ENCODE data around the gene RASGRP4. TPM values are rescaled to one million over a fixed set of nuclear protein-coding genes. Genes with fewer than 3 reads are reported as not detected.

Gene RASGRP4
- total and polyA plus RNA-seq, 10 of the 15 experiments (the other 5 are each of a cell fraction or from before 2014, with no cell fraction given), result 0.24 to 7.4 (median 3.3) TPM

DNA sequence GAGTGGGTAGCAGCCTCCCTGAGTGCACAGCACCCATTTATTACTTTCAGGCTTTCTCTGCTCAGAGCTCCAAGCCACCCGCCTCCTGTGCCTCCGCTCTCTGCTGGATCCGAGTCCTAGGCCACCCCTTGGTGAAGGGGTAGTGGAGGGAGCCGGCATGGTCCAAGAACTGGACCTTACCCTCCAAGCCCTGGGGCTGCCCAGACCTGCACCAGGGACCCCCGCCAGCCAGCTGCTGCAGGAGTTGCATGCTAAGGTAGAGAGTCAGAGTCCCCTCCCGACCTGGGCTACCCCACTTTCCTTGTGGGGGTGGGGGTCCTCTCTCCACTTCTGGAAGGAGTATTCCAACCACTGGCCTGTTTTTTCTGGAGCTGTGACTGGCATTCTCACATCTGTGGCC lies 21.2 kb downstream of the RASGRP4 start:
- WGBS (ENCODE audit: insufficient coverage, insufficient replicate concordance, low lambda C conversion rate, missing lambda C conversion rate), result 95% methylated on average over 6 of the region's 6 CpGs
- DNase-seq (ENCODE audit: low read depth, low spot score) (no peak), ATAC-seq (no peak), FAIRE-seq (no peak)
- ChIA-PET SMC1A (ENCODE audit: uncharacterized antibody, unreplicated experiment) (interaction anchor here (1.3 to 3.8 kb wide), 2 partner anchors 12 to 22 kb away, joined by 3 to 17 read pairs; partner anchors contain the start of gene RASGRP4), POLR2A (interaction anchor here (0.5 kb wide), 1 partner anchor 241 kb away, joined by 3 read pairs; no protein-coding TSS in a partner anchor), RAD21 (ENCODE audit: unreplicated experiment) (interaction anchor here (1.3 to 3.1 kb wide), 4 partner anchors 21 to 230 kb away, joined by 3 to 24 read pairs (median 10); partner anchors contain the start of gene RASGRP4), CTCF (interaction anchor here (0.8 to 3.2 kb wide), 7 partner anchors 21 to 526 kb away, joined by 3 to 25 read pairs (median 4); partner anchors contain the start of genes MRPS12, PSMD8 and SARS2)
- Histone ChIP-seq H3K27ac (ENCODE audit: control insufficient read depth, insufficient read depth) (no peak overlapping the region), H3K9ac (ENCODE audit: control insufficient read depth, insufficient read depth, low read length) (no peak overlapping the region), H3K4me3 (no peak overlapping the region), H3K4me2 (ENCODE audit: control insufficient read depth, insufficient read depth) (no peak overlapping the region), H3K79me2 (ENCODE audit: control insufficient read depth, insufficient read depth, low read length) (no peaks in the 10 kb centered on the region), H3K27me3 (replicated peaks in 1 of 2; ENCODE audit: control insufficient read depth in 2 of 2, insufficient read depth in 2 of 2, low read length in 1 of 2) (no peaks in the 10 kb centered on the region), H3K36me3 (ENCODE audit: control insufficient read depth in 2 of 2, insufficient read depth in 2 of 2, low read length in 1 of 2) (no peaks in the 10 kb centered on the region), H3K4me1 (ENCODE audit: control insufficient read depth, insufficient read depth, low read length) (no peaks in the 10 kb centered on the region), H2AFZ (ENCODE audit: control insufficient read depth, low read depth, low read length) (no peak overlapping the region), H4K20me1 (ENCODE audit: control insufficient read depth, insufficient read depth) (no peaks in the 10 kb centered on the region), H3K9me3 (replicated peaks; ENCODE audit: control insufficient read depth, insufficient read depth, low read length) (no peaks in the 10 kb centered on the region)
- no TSS peak for BruUV-seq (replicated peaks)
- intact Hi-C loops (cut with micrococcal nuclease; ENCODE audit: unreplicated experiment) (loop anchor here (5.0 kb wide), 3 partner anchors 102 to 527 kb away; partner anchors contain the start of genes MRPS12 and SARS2), in situ Hi-C loops (cut with MboI) (loop anchor here (25.0 kb wide), 1 partner anchor 232 kb away; the partner anchor contains the start of gene ACTN4)
- TF ChIP-seq, protein P1, sequence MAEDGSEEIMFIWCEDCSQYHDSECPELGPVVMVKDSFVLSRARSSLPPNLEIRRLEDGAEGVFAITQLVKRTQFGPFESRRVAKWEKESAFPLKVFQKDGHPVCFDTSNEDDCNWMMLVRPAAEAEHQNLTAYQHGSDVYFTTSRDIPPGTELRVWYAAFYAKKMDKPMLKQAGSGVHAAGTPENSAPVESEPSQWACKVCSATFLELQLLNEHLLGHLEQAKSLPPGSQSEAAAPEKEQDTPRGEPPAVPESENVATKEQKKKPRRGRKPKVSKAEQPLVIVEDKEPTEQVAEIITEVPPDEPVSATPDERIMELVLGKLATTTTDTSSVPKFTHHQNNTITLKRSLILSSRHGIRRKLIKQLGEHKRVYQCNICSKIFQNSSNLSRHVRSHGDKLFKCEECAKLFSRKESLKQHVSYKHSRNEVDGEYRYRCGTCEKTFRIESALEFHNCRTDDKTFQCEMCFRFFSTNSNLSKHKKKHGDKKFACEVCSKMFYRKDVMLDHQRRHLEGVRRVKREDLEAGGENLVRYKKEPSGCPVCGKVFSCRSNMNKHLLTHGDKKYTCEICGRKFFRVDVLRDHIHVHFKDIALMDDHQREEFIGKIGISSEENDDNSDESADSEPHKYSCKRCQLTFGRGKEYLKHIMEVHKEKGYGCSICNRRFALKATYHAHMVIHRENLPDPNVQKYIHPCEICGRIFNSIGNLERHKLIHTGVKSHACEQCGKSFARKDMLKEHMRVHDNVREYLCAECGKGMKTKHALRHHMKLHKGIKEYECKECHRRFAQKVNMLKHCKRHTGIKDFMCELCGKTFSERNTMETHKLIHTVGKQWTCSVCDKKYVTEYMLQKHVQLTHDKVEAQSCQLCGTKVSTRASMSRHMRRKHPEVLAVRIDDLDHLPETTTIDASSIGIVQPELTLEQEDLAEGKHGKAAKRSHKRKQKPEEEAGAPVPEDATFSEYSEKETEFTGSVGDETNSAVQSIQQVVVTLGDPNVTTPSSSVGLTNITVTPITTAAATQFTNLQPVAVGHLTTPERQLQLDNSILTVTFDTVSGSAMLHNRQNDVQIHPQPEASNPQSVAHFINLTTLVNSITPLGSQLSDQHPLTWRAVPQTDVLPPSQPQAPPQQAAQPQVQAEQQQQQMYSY (CRISPR knock-in tag; IDR thresholded peaks at IDR 0.05), result no peak
- TF ChIP-seq ETV6 (conservative IDR thresholded peaks at IDR 0.05 in 1 of 2, IDR thresholded peaks at IDR 0.05 in 1 of 2; ENCODE audit: borderline replicate concordance in 1 of 2, low read depth in 1 of 2), result no peak
- TF ChIP-seq TBL1XR1 (IDR thresholded peaks at IDR 0.05; ENCODE audit: low read depth, low read length), result no peak
- TF ChIP-seq HDAC2 (IDR thresholded peaks at IDR 0.05), result no peak
- no peak for TF ChIP-seq NFXL1 (IDR thresholded peaks at IDR 0.05; ENCODE audit: borderline replicate concordance)
- TF ChIP-seq CBFB (IDR thresholded peaks at IDR 0.05; ENCODE audit: low read depth), result no peak
- TF ChIP-seq TCF12 (IDR thresholded peaks at IDR 0.05; ENCODE audit: low read depth, low read length), result no peak
- TF ChIP-seq NRF1 (conservative IDR thresholded peaks at IDR 0.05; ENCODE audit: low read depth, low read length), result no peak
- no peak for TF ChIP-seq CBX3 (IDR thresholded peaks at IDR 0.05; ENCODE audit: borderline replicate concordance, low read depth)

All from GM12878 (cell line).